ENCODE results near the gene TOP3B. TPM values are rescaled to one million over a fixed set of nuclear protein-coding genes. Genes with fewer than 3 reads are reported as not detected.
"Not testable (repeated sequence)": the region's sequence is repeated elsewhere in the genome, so short reads cannot be mapped to it uniquely, and the experiment has no call there.

Gene TOP3B
- total RNA-seq, 4 donors from 2014 or later = 4.6 to 36.6 (median 23.4) TPM

DNA sequence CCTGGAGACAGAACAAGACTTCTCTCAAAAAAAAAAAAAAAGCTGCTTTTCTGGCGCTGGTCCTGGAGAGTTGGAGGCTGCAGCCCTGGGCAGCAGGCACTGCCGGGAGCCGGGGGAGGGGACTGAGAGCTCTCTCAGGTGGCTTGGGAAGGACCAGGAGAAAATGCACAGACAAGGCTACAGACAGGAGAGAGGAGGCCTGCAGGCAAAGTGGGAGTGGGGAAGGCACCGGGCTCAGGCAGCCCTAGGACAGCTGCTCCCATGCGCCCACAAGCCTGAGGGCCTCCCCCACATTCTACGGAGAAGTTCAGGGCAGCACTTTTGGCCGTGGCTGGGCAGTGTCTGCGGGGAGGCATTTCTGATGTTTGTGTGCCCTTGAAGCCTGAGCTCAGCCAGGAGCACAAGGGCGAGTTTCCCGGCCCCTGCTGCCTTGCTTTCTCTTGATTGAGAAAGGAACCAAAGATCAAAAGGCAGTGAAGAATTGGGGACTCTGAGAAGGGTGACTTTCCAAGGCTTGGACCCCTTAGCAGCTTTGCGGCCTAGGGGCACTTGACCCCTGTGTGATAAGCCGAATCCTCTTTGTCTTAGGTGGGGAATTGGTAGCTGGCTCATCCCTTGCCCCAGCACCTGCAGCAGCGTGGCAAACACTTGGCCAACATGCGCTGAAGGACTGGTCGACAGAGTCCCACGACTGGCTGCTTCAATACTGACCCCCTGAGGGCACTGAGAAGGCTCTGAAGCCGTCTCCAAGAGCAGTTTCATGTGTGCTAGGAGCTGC, 65.2 kb downstream of the TOP3B start:
- WGBS, 2 donors = 33 to 46% methylated on average over 5 to 6 of the region's 17 CpGs
- intact Hi-C loops (cut with DNase I) = no loop called here
- DNase-seq = no peak
- Histone ChIP-seq H3K9me3 (no peaks in the 10 kb centered on the region), H3K4me3 (no peak overlapping the region), H3K4me1 (peaks cover 0 to 21% (median 0%) of the 10 kb centered on the region in 3 donors), H3K36me3 (peaks cover 0 to 39% (median 4%) of the 10 kb centered on the region in 3 donors), H3K27ac (no peak overlapping the region), H3K27me3 (no peaks in the 10 kb centered on the region)
- TF ChIP-seq, protein P1, sequence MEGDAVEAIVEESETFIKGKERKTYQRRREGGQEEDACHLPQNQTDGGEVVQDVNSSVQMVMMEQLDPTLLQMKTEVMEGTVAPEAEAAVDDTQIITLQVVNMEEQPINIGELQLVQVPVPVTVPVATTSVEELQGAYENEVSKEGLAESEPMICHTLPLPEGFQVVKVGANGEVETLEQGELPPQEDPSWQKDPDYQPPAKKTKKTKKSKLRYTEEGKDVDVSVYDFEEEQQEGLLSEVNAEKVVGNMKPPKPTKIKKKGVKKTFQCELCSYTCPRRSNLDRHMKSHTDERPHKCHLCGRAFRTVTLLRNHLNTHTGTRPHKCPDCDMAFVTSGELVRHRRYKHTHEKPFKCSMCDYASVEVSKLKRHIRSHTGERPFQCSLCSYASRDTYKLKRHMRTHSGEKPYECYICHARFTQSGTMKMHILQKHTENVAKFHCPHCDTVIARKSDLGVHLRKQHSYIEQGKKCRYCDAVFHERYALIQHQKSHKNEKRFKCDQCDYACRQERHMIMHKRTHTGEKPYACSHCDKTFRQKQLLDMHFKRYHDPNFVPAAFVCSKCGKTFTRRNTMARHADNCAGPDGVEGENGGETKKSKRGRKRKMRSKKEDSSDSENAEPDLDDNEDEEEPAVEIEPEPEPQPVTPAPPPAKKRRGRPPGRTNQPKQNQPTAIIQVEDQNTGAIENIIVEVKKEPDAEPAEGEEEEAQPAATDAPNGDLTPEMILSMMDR (IDR thresholded peaks at IDR 0.05) = no peak
- TF ChIP-seq POLR2A (IDR thresholded peaks at IDR 0.05) = no peak

DNA sequence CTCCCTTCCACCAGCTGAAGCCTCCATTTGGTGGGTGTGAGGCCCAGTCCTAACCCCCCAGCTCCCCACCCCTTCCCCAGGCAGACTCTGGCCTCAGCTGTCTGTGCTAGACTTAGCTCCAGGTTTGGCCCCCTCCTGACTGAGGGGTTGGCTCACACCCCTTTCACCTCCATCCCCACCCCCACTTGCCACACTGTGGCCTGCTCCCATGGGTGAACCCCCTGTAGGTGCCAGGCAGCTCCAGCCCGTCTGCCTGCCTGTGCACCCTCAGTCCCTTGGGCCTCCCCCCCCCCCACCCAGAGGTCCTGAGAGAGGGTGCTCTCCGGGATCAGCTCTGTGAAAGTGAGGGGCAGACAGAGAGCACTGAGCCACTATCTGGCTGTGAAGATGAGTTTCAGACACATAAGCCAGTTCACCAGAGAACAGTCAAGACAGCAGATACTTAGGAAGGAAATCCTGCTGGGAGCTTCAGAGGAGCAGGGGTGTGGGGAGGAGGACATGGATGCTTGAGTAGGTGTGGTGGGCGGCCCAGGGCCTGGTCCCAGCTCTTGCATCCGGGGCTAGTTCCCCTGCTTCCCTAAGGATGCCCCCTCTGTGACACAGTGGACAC, 66.2 kb downstream of the TOP3B start:
- Histone ChIP-seq H3K4me3 (no peak overlapping the region), H3K4me1 (peaks cover 0 to 17% (median 0%) of the 10 kb centered on the region in 3 donors), H3K36me3 (peaks cover 0 to 29% (median 4%) of the 10 kb centered on the region in 3 donors), H3K27ac (no peak overlapping the region), H3K9me3 (no peaks in the 10 kb centered on the region), H3K27me3 (no peaks in the 10 kb centered on the region)
- intact Hi-C loops (cut with DNase I) = no loop called here
- 89% methylated on average over 2 of the region's 4 CpGs; no CpG with 5 or more reads in 1 of the 2 donors for WGBS, 2 donors
- TF ChIP-seq POLR2A (IDR thresholded peaks at IDR 0.05) = no peak
- TF ChIP-seq, protein P1 (IDR thresholded peaks at IDR 0.05) = no peak
- no peak for DNase-seq

DNA sequence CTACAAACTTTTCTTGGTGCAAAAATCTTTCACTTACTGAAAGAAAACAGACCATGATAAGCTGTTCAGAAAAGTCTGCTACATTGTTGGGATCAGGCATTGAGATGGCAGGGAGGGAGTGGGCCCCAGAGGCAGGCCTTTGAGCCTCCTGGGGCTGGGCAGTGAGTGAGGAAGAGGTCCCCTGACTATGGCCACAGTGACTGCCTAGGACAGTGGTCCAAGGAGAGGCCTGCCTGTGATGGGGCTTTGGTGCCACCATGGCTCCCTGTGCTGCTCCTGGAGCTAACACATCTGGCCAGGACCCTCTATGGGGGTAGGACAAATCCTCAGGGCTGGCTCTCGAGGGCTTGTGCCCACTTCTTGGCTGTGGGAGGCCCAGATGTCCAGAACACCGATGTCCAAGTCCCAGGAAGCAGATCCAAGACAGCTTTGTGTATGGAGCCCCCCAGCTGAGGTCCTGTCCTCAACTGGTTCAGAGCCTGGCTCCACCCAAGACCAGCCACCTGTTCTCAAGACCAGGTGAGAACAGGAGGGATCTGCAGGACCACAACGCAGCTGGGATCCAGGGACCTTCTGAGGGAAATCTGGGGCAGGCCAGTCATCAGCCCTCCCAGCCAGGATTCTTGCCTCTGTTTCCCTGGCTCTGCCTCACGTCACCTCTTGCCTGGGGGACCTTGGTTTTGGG, 66.8 kb downstream of the TOP3B start:
- peaks cover 0 to 11% (median 0%) of the 10 kb centered on the region in 3 donors for H3K4me1 ChIP-seq
- H3K27ac ChIP-seq = no peak overlapping the region
- intact Hi-C loops (cut with DNase I) = no loop called here
- no peak for DNase-seq
- 96 to 100% methylated on average over 1 to 2 of the region's 4 CpGs for WGBS, 2 donors
- no peak overlapping the region for H3K4me3 ChIP-seq
- no peaks in the 10 kb centered on the region for H3K27me3 ChIP-seq
- H3K9me3 ChIP-seq = no peaks in the 10 kb centered on the region
- TF ChIP-seq, protein P1 (IDR thresholded peaks at IDR 0.05) = no peak
- TF ChIP-seq POLR2A (IDR thresholded peaks at IDR 0.05) = no peak
- H3K36me3 ChIP-seq = peaks cover 0 to 23% (median 4%) of the 10 kb centered on the region in 3 donors

DNA sequence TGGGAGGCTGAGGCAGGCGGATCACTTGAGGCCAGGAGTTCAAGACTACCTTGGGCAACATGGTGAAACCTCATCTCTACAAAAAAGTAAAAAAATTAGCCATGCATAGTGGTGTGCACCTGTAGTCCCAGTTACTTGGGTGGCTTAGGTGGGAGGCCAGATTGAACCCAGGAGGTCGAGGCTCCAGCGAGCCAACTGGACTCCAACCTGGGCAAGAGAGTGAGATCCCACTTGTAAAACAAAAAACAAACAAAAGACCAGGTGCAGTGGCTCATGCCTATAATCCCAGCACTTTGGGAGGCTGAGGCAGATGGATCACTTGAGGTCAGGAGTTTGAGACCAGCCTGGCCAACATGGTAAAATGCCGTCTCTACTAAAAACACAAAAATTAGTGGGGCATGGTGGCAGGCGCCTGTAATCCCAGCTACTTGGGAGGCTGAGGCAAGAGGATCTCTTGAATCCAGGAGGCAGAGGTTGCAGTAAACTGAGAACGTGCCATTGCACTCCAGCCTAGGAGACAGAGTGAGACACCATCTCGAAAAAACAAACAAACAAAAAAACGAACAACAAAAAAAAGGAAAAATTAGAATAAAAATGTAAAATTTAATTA, 68.4 kb downstream of the TOP3B start:
- intact Hi-C loops (cut with DNase I); H3K27me3 ChIP-seq; H3K4me1 ChIP-seq; DNase-seq; H3K4me3 ChIP-seq; H3K36me3 ChIP-seq; H3K27ac ChIP-seq; H3K9me3 ChIP-seq: not testable (repeated sequence)
- 85 to 93% methylated on average over 8 of the region's 8 CpGs for WGBS, 2 donors

DNA sequence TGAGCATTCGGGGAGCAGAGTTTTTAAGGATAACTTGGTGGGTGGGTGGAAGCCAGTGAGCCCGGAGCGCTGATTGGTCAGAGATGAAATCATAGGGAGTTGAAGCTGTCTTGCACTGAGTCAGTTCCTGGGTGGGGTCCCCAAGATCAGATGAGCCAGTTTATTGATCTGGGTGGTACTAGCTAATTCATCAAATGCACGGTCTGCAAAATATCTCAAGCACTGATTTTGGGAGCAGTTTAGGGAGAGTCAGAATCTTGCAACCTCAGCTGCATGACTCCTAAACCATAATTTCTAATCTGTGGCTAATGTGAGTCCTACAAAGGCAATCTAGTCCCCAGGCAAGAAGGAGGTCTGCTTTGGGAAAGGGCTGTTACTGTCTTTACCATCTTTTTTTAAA, 72.2 kb downstream of the TOP3B start:
- DNase-seq; intact Hi-C loops (cut with DNase I); H3K27me3 ChIP-seq; H3K4me3 ChIP-seq; H3K9me3 ChIP-seq; H3K27ac ChIP-seq; H3K4me1 ChIP-seq; H3K36me3 ChIP-seq: not testable (repeated sequence)
- WGBS, 2 donors = 60 to 83% methylated on average over 2 to 4 of the region's 4 CpGs
